ENCODE measurements around the gene BCAS3.

DNA sequence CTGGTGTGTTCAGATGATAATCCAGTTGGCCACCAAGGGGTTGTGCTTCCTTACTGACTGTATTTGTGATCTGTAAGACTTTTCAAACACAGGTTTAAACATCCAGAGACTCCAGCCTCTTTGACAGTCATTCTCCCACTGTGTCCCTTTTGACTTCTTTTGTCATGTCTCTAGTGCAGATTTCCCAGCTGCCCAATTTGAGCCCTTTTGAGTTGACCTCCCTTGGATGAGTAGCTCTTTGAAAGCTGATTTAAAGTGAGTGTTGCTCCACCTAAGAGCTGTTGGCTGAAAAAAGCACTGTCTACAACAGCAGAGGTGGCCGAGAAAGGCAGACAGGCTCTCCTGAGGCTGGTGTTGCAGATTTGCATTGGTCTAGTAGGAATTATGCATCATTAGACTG, 533.6 kb downstream of the BCAS3 start:
- TF ChIP-seq, protein P1, sequence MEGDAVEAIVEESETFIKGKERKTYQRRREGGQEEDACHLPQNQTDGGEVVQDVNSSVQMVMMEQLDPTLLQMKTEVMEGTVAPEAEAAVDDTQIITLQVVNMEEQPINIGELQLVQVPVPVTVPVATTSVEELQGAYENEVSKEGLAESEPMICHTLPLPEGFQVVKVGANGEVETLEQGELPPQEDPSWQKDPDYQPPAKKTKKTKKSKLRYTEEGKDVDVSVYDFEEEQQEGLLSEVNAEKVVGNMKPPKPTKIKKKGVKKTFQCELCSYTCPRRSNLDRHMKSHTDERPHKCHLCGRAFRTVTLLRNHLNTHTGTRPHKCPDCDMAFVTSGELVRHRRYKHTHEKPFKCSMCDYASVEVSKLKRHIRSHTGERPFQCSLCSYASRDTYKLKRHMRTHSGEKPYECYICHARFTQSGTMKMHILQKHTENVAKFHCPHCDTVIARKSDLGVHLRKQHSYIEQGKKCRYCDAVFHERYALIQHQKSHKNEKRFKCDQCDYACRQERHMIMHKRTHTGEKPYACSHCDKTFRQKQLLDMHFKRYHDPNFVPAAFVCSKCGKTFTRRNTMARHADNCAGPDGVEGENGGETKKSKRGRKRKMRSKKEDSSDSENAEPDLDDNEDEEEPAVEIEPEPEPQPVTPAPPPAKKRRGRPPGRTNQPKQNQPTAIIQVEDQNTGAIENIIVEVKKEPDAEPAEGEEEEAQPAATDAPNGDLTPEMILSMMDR (IDR thresholded peaks at IDR 0.05 in 8 of 11, conservative IDR thresholded peaks at IDR 0.05 in 3 of 11) = no peak
- TF ChIP-seq POLR2A (IDR thresholded peaks at IDR 0.05) (no peak), POLR2AphosphoS5 (IDR thresholded peaks at IDR 0.05) (no peak)

Measured in spleen (tissue), 7 donors.